GM06990 (cell line): ENCODE data around the gene MTIF2.

Source experiments
- DNase-seq: peaks from one replicate; pipeline ENCODE4 v3.0.0-alpha.2; 2011; ENCODE audit not compliant: insufficient read length; ENCODE audit errors: extremely low read depth
- H3K27me3 ChIP-seq: replicated peaks from 2 replicates; pipeline ENCODE4 v1.6.0; 2011; ENCODE audit warnings: low read length; ENCODE audit not compliant: control insufficient read depth, insufficient read depth
- H3K36me3 ChIP-seq: 2 replicates; pipeline ENCODE4 v1.5.1; 2011; ENCODE audit warnings: low read length; ENCODE audit not compliant: control insufficient read depth, insufficient read depth
- H3K4me3 ChIP-seq: replicated peaks from 2 replicates; pipeline ENCODE4 v1.5.1; 2011; ENCODE audit warnings: low read depth, mild to moderate bottlenecking, control low read depth, low read length
- CTCF ChIP-seq: IDR thresholded peaks from 2 replicates; pipeline ENCODE4 v1.5.1; 2011; ENCODE audit warnings: low read length, control low read depth, mild to moderate bottlenecking, inconsistent platforms; ENCODE audit not compliant: insufficient read depth, poor library complexity, severe bottlenecking

MTIF2 gene

DNA sequence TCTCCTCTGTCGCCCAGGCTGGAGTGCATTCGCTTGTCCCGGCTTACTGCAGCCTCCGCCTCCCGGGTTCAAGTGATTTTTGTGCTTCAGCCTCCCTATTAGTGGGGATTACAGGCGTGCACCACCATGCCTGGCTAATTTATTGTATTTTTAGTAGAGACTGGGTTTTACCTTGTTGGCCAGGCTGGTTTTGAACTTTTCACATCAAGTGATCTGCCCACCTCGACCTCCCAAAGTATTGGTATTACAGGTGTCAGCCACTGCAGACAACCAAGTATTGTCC lies 35.4 kb downstream of the MTIF2 start:
- no peak for TF ChIP-seq CTCF
- peaks cover 10% of the 10 kb centered on the region for H3K36me3 ChIP-seq
- no peaks in the 10 kb centered on the region for H3K27me3 ChIP-seq
- DNase-seq, result no peak
- peak overlapping the region; percentile 86 for H3K4me3 ChIP-seq

DNA sequence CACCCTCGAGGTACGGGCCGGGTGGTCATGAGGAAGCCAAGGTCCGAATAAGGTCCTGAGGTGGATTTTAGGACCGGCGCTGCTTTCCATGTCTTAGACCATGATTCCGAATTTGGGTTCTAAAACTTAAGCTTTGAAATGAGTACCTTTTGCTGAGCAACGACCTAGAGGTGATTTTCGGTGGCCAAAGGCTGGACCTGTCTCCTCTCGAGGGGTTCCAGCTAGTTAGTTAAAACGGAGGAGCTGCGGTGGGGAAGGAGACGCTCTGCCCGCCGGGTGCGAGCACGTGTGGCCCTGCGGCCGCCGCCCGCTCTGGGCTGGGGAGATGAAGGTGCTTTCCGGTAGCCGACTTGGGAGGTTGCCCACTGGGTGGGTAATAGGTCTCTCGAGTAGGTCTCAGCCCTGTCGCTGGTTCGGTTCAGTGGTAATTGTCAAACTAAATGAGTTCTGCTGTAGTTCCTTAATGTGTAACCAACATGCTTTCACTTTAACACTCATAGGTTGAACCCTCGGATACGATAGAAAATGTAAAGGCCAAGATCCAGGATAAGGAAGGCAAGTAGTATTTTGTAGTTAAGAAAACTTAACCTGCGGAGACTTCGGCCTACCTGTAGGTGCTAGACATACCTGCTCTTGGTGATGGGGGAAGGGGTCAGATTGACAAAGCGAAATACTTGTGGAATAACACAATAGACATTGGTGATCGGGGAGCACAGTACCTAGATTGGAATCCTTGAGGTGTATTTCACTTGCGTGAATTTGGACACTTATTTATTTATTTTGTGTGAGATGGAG lies 36.0 kb downstream of the MTIF2 start:
- no peaks in the 10 kb centered on the region for H3K27me3 ChIP-seq
- DNase-seq, result peak; percentile 58
- TF ChIP-seq CTCF, result no peak
- peak overlapping the region; percentile 86 for H3K4me3 ChIP-seq
- H3K36me3 ChIP-seq, result peaks cover 10% of the 10 kb centered on the region

DNA sequence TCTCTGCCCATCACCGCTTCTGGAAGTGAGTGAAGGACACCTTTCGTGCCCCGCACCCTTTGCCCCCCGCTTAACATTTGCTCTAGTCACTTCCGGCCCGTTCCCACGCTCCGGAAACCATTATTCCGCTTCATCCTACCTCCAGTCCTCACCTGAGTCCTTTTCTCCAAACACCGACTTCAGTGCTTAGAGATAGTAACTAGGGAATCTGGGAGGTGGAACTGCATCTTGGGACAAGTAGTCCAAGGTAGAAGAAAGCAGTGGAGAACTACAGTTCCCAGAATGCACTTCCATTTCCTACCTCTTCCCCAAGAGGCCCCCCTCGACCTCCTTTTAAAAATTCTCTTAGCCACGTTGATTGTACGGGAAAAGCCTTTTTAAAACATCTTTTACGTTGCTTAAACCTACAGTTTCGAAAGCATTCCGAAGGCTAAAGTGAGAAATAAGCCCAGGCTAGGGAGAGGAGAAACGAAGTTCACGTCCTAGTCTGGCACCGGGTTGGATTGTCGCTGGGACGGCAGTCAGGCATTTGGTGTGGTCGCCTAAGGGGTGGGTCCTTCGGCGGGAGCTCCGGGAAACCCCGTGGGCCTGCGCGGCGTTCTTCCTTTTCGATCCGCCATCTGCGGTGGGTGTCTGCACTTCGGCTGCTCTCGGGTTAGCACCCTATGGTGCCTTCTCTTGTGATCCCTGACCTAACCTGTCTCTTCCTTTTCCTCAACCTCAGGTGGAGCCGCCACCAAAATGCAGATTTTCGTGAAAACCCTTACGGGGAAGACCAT lies 36.8 kb downstream of the MTIF2 start, which contains the start of the genes CLHC1 and RPS27A:
CLHC1 (minus strand) TSS at position 210 of the 779 bp plus-strand sequence. CDS start 9,882 bp downstream, outside the sequence.
RPS27A (plus strand) TSS at position 605 of the 779 bp plus-strand sequence; CDS start at position 742, 137 bp downstream.
- Histone ChIP-seq H3K27me3 (no peaks in the 10 kb centered on the region), H3K36me3 (peaks cover 10% of the 10 kb centered on the region), H3K4me3 (peak within 1 kb of the TSS; percentile 86)
- no peak for TF ChIP-seq CTCF
- peak; percentile 91 for DNase-seq

DNA sequence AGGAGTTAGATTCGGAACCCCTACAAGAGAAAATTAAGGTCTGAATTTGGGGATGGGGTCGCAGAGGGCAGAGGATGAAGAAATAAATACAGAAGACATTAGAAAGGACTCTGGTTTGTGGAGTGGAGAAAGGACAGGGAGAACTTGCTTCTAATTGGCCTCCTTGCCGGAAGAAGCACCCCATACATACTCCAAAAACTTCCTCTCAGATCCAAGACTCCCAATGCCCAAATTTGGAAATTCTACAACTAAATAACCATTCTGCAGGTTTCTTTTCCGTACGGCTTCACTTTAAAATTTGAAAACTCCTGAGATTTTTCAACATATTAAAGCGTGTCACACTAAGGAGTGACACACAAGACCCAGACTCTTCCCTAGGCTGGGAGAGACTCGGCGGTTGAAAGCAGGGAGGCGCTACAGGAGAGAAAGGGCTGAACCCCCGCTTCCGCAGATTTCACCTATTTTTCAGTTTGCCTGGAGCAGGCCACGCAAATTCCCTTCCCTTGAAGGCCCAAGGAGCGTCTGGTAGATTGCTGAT lies 37.4 kb downstream of the MTIF2 start:
- DNase-seq, result no peak
- Histone ChIP-seq H3K36me3 (peaks cover 10% of the 10 kb centered on the region), H3K27me3 (no peaks in the 10 kb centered on the region), H3K4me3 (peak overlapping the region; percentile 86)
- TF ChIP-seq CTCF, result no peak

DNA sequence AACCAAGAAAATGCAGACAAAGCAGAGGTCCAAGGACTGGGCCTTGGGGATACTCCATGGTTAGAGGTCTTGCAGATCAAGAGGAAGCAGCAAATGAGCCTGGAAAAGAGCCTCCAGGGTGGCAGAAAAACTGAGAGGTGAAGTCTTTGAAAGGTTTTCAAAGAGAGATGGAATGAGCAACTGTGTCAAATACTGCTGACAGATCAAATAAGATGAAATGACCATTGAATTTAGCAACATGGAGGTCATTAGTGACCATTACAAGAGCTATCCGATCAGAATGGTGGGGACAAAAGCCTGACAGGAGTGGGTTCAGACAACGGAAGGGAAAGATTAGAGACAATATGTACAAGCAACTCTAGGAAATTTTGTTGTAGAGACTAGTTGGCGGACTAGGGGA lies 38.5 kb downstream of the MTIF2 start:
- no peak for TF ChIP-seq CTCF
- peaks cover 6% of the 10 kb centered on the region for H3K36me3 ChIP-seq
- no peak overlapping the region for H3K4me3 ChIP-seq

More for the DNA sequence above, 38.5 kb downstream of the MTIF2 start:
- no peaks in the 10 kb centered on the region for H3K27me3 ChIP-seq
- no peak for DNase-seq
